OCI-LY1 (cell line): ENCODE measurements around the gene GPR108.

Experiments used
- H2AFZ ChIP-seq: fragments of 200-600 bp; sonication (generic), shearing (Covaris generic); 2 replicates; pipeline ENCODE4 v1.6.0; 2014; ENCODE audit warnings: antibody characterized with exemption, mild to moderate bottlenecking, low read length
- H3F3A ChIP-seq: fragments of 200-600 bp; sonication (generic), shearing (Covaris generic); 2 replicates; pipeline ENCODE4 v1.6.0; 2014; ENCODE audit warnings: mild to moderate bottlenecking, antibody characterized with exemption, low read length, moderate library complexity; ENCODE audit not compliant: insufficient read depth
- H3K27ac ChIP-seq: fragments of 200-600 bp; sonication (generic); 2 replicates; pipeline ENCODE4 v1.5.1; 2014; ENCODE audit warnings: low read length, mixed run types, mild to moderate bottlenecking, low read depth; ENCODE audit not compliant: poor library complexity, severe bottlenecking
- H3K27me3 ChIP-seq: fragments of 200-600 bp; sonication (generic); 2 replicates; pipeline ENCODE4 v1.6.0; 2014; ENCODE audit warnings: antibody characterized with exemption, mild to moderate bottlenecking, low read length, moderate library complexity; ENCODE audit not compliant: insufficient read depth
- H3K36me3 ChIP-seq: fragments of 200-600 bp; sonication (generic); 2 replicates; pipeline ENCODE4 v1.6.1; 2014; ENCODE audit warnings: mild to moderate bottlenecking, antibody characterized with exemption, low read length, moderate library complexity, mixed read lengths; ENCODE audit not compliant: insufficient read depth
- H3K4me1 ChIP-seq: fragments of 200-600 bp; sonication (generic); 2 replicates; pipeline ENCODE4 v1.5.1; 2014; ENCODE audit warnings: mild to moderate bottlenecking, low read length, moderate library complexity; ENCODE audit not compliant: insufficient read depth, severe bottlenecking
- H3K4me2 ChIP-seq: fragments of 200-600 bp; sonication (generic), shearing (Covaris generic); 2 replicates; pipeline ENCODE4 v1.6.1; 2014; ENCODE audit warnings: low read length
- H3K4me3 ChIP-seq: fragments of 200-600 bp; sonication (generic); 2 replicates; pipeline ENCODE4 v1.5.1; 2014; ENCODE audit warnings: low read length, low read depth, mild to moderate bottlenecking, mixed read lengths; ENCODE audit not compliant: poor library complexity, severe bottlenecking
- H3K79me2 ChIP-seq: fragments of 200-600 bp; shearing (Covaris generic); 2 replicates; pipeline ENCODE4 v1.6.1; 2016; ENCODE audit warnings: mixed run types, low read length, mixed read lengths; ENCODE audit not compliant: insufficient read depth
- H3K9ac ChIP-seq: fragments of 200-600 bp; sonication (generic), shearing (Covaris generic); 2 replicates; pipeline ENCODE4 v1.6.1; 2014; ENCODE audit warnings: mild to moderate bottlenecking, low read length, mixed read lengths
- H3K9me2 ChIP-seq: fragments of 200-600 bp; sonication (generic), shearing (Covaris generic); 2 replicates; pipeline ENCODE4 v1.6.1; 2014; ENCODE audit warnings: low read depth, mild to moderate bottlenecking, low read length, mixed read lengths
- H3K9me3 ChIP-seq: fragments of 200-600 bp; shearing (Covaris generic); 2 replicates; pipeline ENCODE4 v1.6.1; 2014; ENCODE audit warnings: low read length, mixed read lengths
- H4K20me1 ChIP-seq: fragments of 200-600 bp; sonication (generic), shearing (Covaris generic); 2 replicates; pipeline ENCODE4 v1.6.0; 2016; ENCODE audit warnings: mild to moderate bottlenecking, low read length; ENCODE audit not compliant: insufficient read depth
- EZH2 ChIP-seq: fragments of 200-600 bp; sonication (generic), shearing (Covaris generic); IDR thresholded peaks from 2 replicates; pipeline ENCODE4 v1.8.0; 2017; ENCODE audit warnings: borderline replicate concordance, mixed run types, mild to moderate bottlenecking, antibody characterized with exemption, low read length, moderate library complexity, mixed read lengths
- TF ChIP-seq, protein P1 (sequence below): fragments of 200-600 bp; sonication (generic), shearing (Covaris generic); IDR thresholded peaks from 2 replicates; pipeline ENCODE4 v1.5.1; 2017; ENCODE audit warnings: mild to moderate bottlenecking, antibody characterized with exemption, low read length, moderate library complexity, mixed read lengths

GPR108 gene

DNA sequence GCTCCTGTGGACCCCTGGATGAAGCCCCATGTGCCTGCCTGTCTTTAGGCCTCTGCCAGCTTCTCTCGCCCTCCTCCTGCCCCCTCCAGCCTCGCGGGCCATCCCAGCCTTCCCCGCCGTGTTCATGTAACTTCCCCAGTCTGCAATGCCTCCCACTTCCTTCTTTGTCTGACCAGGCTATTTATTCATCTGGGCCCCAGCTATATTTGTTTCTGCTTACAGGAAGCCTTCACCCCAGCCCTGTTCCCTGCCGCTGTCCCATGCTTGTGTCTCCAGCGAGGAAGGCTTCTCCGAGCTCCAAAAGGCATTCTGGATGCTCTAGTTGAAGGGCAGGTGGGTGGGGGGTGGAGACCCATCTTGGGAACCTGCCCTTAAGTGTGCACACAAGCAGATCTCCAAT, 9.0 kb downstream of the GPR108 start:
- H3K36me3 ChIP-seq = no peaks in the 10 kb centered on the region; the same call in 1 of the 2 replicates
- H3K4me1 ChIP-seq = peaks cover 15% of the 10 kb centered on the region
- H4K20me1 ChIP-seq = no peaks in the 10 kb centered on the region
- no peaks in the 10 kb centered on the region for H3K9me2 ChIP-seq
- H2AFZ ChIP-seq = no peak overlapping the region
- TF ChIP-seq, protein P1, sequence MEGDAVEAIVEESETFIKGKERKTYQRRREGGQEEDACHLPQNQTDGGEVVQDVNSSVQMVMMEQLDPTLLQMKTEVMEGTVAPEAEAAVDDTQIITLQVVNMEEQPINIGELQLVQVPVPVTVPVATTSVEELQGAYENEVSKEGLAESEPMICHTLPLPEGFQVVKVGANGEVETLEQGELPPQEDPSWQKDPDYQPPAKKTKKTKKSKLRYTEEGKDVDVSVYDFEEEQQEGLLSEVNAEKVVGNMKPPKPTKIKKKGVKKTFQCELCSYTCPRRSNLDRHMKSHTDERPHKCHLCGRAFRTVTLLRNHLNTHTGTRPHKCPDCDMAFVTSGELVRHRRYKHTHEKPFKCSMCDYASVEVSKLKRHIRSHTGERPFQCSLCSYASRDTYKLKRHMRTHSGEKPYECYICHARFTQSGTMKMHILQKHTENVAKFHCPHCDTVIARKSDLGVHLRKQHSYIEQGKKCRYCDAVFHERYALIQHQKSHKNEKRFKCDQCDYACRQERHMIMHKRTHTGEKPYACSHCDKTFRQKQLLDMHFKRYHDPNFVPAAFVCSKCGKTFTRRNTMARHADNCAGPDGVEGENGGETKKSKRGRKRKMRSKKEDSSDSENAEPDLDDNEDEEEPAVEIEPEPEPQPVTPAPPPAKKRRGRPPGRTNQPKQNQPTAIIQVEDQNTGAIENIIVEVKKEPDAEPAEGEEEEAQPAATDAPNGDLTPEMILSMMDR = no peak
- TF ChIP-seq EZH2 = no peak
- H3K4me2 ChIP-seq = no peak overlapping the region
- H3F3A ChIP-seq = no peaks in the 10 kb centered on the region
- H3K27ac ChIP-seq = no peak overlapping the region
- no peaks in the 10 kb centered on the region for H3K79me2 ChIP-seq
- no peak overlapping the region for H3K9ac ChIP-seq
- no peaks in the 10 kb centered on the region for H3K9me3 ChIP-seq
- H3K4me3 ChIP-seq = no peak overlapping the region
- H3K27me3 ChIP-seq = no peaks in the 10 kb centered on the region; the same call in 1 of the 2 replicates

DNA sequence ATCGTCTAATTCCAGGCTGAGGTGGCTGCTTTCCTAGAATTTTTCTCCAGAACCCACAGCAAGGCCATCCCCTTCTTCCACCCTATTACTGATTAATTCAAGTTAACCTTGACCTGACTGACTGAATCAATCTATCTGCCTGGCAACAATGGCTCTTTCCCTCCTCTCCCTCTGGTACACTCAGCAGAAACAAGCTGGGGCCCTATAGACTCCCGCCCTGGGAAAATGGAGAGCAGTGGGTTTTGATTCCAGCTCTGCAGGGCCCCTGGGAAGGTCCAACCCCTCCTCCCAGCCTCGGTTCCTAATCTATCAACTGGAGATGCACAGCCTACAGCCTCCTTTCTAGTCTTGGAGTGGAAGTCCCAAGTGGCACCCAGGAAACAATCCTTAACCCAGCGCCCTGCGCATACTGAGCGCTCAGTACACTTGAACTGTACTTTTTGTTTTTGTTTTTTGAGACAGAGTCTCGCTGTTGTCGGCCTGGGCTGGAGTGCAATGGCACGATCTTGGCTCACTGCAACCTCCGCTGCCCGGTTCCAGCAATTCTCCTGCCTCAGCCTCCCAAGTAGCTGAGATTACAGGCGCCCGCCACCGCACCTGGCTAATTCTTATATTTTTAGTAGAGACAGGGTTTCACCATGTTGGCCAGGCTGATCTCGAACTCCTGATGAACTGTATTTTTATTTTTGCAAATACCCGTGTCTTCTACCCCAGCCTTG, 11.7 kb downstream of the GPR108 start:
- no peak overlapping the region for H3K4me2 ChIP-seq
- no peak overlapping the region for H3K27ac ChIP-seq

DNA sequence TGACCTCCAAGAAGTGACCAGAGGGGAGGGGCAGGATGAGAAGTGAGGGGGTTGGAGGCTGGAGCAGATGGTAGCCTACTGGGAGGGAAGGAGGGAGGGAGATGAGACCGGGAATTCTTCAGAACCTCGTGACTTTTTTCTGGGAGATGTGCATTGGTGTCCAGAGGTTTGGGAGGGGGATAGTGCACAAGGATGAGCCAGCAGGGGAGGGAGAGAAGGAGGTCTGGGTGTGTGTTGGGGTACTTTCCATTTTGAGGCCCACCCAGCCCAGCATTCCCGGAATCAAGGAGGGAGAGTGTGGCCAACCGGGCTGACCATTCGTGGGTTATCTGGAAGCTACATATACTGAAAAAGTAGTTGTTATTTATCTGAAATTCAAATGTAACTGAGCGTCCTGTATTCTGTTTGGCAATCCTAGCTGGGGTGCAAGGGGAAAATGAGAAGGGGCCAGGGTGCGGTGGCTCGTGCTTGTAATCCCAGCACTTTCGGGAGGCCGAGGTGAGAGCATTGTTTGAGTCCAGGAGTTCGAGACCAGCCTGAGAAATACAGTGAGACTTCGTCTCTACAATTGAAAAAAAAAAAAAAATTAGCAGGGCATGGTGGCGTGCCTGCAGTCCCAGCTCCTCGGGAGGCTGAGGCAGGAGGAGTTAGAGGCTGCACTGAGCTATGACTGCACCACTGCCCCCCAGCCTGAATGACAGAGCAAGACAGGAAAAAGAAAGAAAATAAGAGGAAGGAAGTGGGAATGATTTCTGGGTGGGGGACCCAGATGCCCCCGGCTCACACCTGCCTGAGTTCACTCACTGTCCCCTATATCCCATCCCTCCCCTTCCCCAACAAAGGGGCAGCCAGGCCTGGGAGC, 12.5 kb downstream of the GPR108 start:
- H2AFZ ChIP-seq = no peak overlapping the region
- H3K9ac ChIP-seq = no peak overlapping the region
- no peaks in the 10 kb centered on the region for H3K9me2 ChIP-seq
- no peak overlapping the region for H3K4me3 ChIP-seq
- H3K9me3 ChIP-seq = no peaks in the 10 kb centered on the region
- no peaks in the 10 kb centered on the region for H3F3A ChIP-seq
- TF ChIP-seq EZH2 = no peak
- TF ChIP-seq, protein P1 = no peak
- no peaks in the 10 kb centered on the region for H3K79me2 ChIP-seq
- H3K4me2 ChIP-seq = no peak overlapping the region
- no peaks in the 10 kb centered on the region; the same call in 1 of the 2 replicates for H3K36me3 ChIP-seq
- no peaks in the 10 kb centered on the region for H4K20me1 ChIP-seq
- H3K27ac ChIP-seq = no peak overlapping the region
- H3K4me1 ChIP-seq = peaks cover 37% of the 10 kb centered on the region
- H3K27me3 ChIP-seq = no peaks in the 10 kb centered on the region; the same call in 1 of the 2 replicates

More for the DNA sequence above, 11.7 kb downstream of the GPR108 start:
- no peaks in the 10 kb centered on the region for H3K9me2 ChIP-seq
- no peaks in the 10 kb centered on the region; the same call in 1 of the 2 replicates for H3K27me3 ChIP-seq
- H3K79me2 ChIP-seq = no peaks in the 10 kb centered on the region
- H3K36me3 ChIP-seq = no peaks in the 10 kb centered on the region; the same call in 1 of the 2 replicates
- no peak overlapping the region for H3K9ac ChIP-seq
- H2AFZ ChIP-seq = no peak overlapping the region
- no peak overlapping the region for H3K4me3 ChIP-seq
- TF ChIP-seq EZH2 = no peak
- TF ChIP-seq, protein P1 = no peak
- H3K4me1 ChIP-seq = peaks cover 35% of the 10 kb centered on the region
- no peaks in the 10 kb centered on the region for H3F3A ChIP-seq
- H4K20me1 ChIP-seq = no peaks in the 10 kb centered on the region
- H3K9me3 ChIP-seq = no peaks in the 10 kb centered on the region
